AG09319 (cell line): ENCODE measurements around the gene MICAL1.

Experiments used
- DNase-seq: peaks from one replicate; pipeline ENCODE4 v3.0.0-alpha.2; 2010; ENCODE audit warnings: low read depth; ENCODE audit errors: extremely low read depth
- TF ChIP-seq, protein P1 (sequence below): IDR thresholded peaks from 2 replicates; pipeline ENCODE4 v1.5.1; 2011; ENCODE audit warnings: low read depth, mild to moderate bottlenecking, inconsistent platforms, low read length, moderate library complexity

MICAL1 gene

DNA sequence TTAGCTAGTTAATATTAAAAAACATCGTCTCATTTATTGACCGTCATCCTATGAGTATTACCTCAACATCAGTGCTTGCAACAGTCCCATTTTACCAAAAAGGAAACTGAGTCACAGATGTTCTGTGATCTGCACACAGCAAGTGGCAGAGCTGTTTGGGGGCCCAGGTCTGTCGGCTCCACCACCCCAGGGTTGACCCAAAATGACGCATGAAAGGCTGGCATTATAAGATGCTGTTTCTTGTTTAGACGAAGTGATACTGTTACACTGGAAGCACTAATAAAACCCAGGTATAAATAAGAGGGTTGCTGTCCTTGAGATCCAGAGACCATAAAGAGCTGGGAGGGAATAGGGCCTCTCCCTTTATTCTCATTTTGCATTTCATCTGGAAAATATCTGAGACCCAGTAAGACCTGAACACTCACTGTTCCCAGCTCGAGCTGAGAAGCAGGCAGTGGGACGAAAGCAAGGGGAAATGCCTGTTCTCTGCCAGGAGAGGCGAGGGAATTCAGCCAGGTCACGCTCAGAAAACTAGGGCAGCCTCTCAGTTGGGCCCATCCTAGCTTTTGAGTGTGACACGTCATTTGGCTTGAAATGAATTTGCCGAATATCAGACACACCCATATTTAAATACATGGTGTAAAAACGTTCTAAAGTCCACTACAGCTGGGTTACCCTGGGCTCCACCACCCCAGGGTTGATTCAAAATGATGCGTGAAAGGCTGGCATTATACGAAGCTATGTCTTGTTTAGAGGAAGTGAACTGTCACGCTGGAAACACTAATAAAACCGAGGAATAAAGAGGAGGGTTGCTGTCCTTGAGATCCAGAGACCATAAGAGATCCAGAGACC lies 1.4 kb upstream of the MICAL1 start:
- DNase-seq, result peak; percentile 62
- TF ChIP-seq, protein P1, sequence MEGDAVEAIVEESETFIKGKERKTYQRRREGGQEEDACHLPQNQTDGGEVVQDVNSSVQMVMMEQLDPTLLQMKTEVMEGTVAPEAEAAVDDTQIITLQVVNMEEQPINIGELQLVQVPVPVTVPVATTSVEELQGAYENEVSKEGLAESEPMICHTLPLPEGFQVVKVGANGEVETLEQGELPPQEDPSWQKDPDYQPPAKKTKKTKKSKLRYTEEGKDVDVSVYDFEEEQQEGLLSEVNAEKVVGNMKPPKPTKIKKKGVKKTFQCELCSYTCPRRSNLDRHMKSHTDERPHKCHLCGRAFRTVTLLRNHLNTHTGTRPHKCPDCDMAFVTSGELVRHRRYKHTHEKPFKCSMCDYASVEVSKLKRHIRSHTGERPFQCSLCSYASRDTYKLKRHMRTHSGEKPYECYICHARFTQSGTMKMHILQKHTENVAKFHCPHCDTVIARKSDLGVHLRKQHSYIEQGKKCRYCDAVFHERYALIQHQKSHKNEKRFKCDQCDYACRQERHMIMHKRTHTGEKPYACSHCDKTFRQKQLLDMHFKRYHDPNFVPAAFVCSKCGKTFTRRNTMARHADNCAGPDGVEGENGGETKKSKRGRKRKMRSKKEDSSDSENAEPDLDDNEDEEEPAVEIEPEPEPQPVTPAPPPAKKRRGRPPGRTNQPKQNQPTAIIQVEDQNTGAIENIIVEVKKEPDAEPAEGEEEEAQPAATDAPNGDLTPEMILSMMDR, result no peak

DNA sequence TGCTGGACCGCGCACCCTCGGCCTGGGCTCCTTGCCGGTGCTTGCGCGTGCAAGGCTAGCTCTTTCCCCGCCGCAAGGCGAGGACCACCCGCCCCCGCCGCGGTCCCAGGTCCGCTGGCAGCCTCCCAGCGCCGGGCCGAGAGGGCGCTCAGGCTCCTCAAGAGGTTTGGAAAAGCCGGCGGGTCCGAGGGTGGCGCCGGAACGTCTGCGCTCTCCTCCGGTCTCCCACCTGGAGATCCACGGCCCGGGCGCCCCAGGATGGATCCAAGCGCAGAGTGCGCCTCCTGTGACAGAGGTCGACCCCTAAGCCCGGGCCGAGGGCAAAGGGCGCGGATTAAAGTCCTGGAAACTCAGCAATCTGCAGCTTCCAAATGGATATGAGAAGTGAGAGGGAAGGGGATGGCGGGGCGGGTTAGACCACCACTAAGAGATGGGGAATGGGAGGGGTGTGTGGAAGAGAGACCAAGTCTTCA lies 575 bp upstream of the MICAL1 start:
- TF ChIP-seq, protein P1, result no peak

DNA sequence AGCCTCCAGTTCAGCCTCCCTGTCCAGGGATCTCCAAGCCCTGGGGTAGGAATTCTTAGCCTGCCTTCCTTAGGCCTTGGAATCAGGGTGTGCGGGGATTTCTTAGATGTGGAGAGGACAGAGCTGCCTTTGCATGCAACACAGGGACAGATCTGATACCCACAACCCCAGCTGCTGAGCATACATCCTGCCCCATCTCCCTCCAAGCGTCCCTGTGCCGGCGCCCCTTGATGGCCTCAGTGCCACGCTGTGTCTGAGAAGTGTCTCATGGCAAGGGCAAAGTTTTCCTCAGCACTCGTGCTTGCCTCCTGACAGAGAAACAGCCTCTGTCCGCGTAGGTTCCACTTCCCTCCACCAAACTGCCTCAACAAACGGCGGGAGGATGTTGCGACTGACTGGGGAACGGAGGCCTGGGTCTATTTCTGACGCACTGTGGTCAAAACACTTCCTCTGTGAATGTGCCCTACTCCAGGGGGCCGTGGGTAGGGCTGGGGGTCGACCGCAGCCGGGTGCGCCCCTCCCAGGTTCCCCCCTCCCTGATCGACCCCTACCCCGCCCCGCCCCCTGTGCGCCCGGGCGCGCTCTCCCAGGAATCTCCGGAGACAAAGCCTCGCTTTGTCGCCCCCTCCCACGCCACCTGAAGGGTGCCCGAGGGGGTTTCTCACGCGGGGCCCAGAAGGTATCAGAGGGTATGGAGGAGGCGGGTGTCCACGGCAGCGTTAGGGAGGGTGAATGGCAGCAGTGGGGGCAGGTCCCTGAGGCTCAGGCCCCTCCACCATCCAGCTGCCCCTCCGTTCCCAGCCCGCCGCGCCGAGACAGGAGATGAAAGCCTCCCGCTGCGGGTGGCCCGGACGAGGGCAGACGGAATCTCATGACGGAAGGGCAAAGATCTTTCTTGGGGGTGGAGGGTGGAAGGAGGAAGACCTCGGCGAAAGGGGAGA lies 806 bp downstream of the MICAL1 start:
- TF ChIP-seq, protein P1, result no peak
- no peak for DNase-seq

More for the DNA sequence above, 575 bp upstream of the MICAL1 start:
- DNase-seq, result no peak

DNA sequence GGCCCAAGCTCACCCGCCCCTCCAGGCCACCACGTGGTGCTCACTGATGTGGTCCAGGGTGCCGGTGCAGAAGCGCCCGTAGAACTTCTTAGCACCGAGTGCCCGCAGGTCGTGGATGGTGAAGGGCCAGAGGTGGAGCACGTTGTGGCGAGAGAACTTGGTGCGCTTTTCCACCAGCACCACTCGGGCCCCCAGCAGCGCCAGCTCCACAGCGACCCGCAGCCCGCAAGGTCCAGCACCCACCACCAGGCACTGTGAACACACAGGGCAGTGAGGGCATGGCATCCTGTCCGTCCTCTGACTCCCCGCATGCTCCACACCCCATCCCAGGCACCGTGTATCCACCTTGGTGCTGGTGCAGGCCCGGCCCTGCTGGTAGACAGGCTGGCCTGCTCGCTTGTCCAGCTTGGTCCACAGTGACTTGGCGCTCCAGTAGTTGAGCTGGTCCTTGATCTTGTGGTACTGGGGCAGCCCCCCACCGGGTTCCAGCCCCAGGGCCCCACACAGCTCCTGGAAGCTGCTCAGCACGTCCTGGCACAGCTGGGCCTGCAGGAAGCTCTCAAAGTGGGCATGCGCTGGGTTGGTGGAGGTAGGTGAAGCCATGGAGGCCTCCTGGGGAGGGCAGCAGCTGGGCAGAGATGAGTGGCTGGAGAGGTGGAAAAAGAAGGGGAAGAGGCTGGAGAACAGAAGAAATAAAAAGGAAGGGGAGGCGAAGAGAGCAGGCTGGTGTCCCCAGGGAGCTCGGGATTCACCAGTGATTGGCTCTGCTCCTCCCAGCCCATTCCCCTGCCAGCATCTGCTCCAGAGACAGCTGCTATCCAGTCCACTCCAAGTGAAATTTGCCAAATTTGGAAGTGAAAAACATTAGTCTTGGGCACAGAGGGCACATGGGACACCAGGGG lies 1.7 kb downstream of the MICAL1 start:
- TF ChIP-seq, protein P1, result no peak
- no peak for DNase-seq

DNA sequence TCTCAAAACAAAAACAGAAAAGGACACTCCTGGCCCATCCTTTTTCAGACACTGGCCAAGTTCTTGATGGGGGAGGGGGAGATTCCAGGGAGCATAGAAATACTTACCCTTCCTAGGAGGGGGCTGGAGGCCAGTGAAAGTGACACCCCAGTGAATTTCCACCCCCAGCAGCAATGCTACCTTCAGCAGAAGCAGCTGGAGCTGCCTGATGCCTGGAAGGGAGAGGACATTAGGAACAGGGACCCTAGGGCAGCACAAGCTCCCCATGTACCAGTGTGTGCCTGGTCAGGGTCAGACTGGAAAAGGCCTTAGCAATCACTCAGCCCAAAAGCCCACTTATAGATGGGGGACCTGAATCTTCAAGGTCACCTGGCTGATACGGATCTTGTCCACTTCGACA lies 2.4 kb downstream of the MICAL1 start:
- DNase-seq, result no peak
- TF ChIP-seq, protein P1, result no peak

DNA sequence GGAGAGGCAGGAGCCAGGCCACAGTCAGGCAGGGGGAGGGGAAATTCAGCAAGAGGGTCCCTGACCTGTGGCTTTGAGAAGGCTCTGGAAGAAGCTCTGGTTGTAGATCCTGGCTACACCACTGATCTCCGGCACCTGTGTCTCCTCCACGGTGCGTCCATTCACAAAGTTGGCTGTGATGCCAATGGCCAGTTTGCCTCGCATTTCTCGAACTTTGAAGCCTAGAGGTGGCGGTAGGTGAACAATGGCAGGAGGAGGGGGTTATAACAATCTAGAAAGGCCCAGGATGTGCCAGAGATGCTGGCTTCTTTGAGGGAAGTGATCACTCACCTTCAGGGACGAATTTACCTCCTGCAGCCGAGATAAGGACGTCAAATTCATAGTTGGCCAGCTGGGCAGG lies 3.4 kb downstream of the MICAL1 start:
- no peak for DNase-seq
- TF ChIP-seq, protein P1, result no peak
